ENCODE results near the gene XRN2.

Gene XRN2

DNA sequence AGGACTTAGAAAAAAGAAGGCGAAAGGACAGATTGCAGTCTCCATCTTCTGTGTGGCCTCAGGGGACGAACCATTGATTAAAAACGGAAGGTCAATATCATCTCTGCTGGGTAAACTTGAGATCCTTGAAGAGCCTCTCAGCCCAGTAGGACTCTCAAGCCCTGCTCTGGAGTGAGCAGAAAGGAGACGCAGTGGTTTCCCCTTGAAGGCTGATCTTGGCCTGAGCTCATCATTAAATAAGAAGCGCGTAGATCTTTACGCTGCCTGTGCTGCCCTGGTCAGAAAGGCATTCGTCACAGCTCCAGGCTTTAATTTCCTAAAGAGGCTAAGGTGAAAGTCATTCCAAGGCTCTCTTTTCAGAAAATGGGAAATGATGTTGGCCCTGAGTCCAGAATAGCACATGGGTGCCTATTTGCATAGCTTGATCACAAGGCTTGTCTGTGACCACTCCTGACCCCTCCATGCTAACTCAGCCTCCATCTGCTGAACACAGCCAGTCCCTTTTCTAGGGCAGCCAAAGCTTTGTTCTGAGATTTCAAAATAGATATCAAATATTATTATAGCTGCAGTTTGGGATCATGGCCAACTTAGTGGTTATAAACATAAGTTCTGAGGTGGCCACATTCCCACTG, 29.3 kb upstream of the XRN2 start:
- H3K4me3 ChIP-seq (ENCODE audit: low read depth in 1 of 2, low read length in 2 of 2) = no peak overlapping the region
- no peak overlapping the region for H3K27ac ChIP-seq (ENCODE audit: low read length)
- H3K36me3 ChIP-seq (ENCODE audit: control insufficient read depth in 1 of 2, insufficient read depth in 2 of 2, low read length in 2 of 2) = no peaks in the 10 kb centered on the region
- no peaks in the 10 kb centered on the region for H3K27me3 ChIP-seq (ENCODE audit: low read depth, low read length)
- peaks cover 0 to 9% of the 10 kb centered on the region in 2 donors for H3K9me3 ChIP-seq (ENCODE audit: control insufficient read depth in 1 of 2, low read length in 2 of 2)
- H3K4me1 ChIP-seq (ENCODE audit: control insufficient read depth in 1 of 2, insufficient read depth in 2 of 2, low read length in 2 of 2) = no peaks in the 10 kb centered on the region

DNA sequence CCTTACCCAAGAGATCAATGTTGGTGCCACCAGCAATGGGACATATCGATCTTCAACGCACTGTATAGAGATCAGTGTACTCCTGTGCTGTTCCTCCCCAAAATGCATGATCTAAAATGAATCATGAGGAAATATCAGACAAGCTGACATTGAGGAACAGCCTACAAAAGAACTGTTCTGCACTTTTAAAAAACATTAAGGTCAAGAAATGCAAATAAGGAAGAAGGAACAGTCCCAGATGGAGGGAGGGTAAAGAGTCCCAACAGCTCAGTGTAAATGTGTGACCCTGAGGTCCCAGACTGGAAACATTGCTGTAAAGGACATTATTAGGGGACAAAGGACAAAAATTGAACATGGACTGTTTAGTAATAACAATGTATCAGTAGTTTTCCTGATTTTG, 24.3 kb upstream of the XRN2 start:
- no peaks in the 10 kb centered on the region for H3K9me3 ChIP-seq (ENCODE audit: control insufficient read depth in 1 of 2, low read length in 2 of 2)
- no peak overlapping the region for H3K27ac ChIP-seq (ENCODE audit: low read length)
- H3K4me3 ChIP-seq (ENCODE audit: low read depth in 1 of 2, low read length in 2 of 2) = no peak overlapping the region
- no peaks in the 10 kb centered on the region for H3K27me3 ChIP-seq (ENCODE audit: low read depth, low read length)
- H3K4me1 ChIP-seq (ENCODE audit: control insufficient read depth in 1 of 2, insufficient read depth in 2 of 2, low read length in 2 of 2) = no peaks in the 10 kb centered on the region
- no peaks in the 10 kb centered on the region for H3K36me3 ChIP-seq (ENCODE audit: control insufficient read depth in 1 of 2, insufficient read depth in 2 of 2, low read length in 2 of 2)

DNA sequence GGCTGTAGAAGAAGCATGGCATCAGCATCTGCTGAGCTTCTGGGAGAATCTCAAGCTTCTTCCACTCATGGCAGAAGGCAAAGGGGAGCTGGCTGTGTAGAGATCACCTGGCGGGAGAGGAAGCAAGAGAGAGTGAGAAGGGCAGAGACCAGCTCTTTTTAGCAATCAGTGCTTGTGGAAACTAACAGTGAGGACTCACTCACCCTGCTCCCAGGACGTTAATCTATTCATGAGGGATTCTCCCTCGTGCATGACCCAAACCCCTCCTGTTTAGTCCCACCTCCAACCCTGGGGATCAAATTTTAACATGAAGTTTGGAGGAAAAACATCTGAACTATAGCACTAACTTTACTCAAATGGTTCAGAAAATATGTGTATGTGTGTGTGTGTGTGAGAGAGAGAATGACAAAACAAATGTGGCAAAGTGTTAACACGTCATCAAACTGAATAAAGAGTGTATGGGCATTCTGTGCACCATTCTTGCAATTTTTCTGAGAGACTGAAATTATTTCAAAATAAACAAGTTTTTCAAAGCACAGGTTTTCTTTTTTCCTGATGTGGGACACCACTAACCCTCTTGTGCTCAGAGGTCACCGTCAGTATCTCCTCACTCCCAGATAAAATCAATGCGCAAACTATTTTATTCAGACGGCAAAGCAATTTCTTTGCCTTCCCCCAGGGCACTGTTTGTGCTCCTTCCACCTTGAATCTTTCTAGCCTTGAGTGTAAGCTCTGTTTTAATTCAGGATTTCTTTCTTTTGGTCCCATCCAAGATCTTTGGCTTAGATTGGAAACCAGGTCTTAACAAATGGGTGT, 23.2 kb upstream of the XRN2 start:
- H3K27ac ChIP-seq (ENCODE audit: low read length) = no peak overlapping the region
- no peaks in the 10 kb centered on the region for H3K27me3 ChIP-seq (ENCODE audit: low read depth, low read length)
- no peak overlapping the region for H3K4me3 ChIP-seq (ENCODE audit: low read depth in 1 of 2, low read length in 2 of 2)
- H3K4me1 ChIP-seq (ENCODE audit: control insufficient read depth in 1 of 2, insufficient read depth in 2 of 2, low read length in 2 of 2) = no peaks in the 10 kb centered on the region
- H3K9me3 ChIP-seq (ENCODE audit: control insufficient read depth in 1 of 2, low read length in 2 of 2) = no peaks in the 10 kb centered on the region
- no peaks in the 10 kb centered on the region for H3K36me3 ChIP-seq (ENCODE audit: control insufficient read depth in 1 of 2, insufficient read depth in 2 of 2, low read length in 2 of 2)

DNA sequence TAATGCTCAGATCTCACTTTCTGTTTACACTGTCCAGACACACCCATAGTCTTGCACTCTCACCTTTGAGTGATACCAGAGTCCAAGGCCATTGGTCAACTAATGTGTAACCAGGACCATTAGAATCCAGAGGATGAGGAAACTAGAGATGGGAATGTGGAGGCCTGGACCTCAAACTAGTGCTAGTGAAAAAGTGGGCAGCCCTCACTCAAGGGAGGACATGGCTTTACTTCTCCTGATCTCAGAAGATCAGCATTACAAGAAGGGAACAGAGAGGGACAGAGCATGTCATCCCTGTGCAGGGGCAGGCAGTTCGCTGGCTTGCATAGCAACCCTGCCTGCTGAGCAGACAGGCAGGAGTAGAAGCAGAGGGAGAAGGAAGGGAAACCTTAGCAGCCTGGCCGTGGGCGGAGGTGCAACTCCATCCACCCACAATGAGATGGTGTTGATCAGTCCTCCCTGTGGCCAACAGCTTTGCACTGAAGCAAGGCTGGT, 22.6 kb upstream of the XRN2 start:
- Histone ChIP-seq H3K27ac (ENCODE audit: low read length) (no peak overlapping the region), H3K9me3 (ENCODE audit: control insufficient read depth in 1 of 2, low read length in 2 of 2) (no peaks in the 10 kb centered on the region), H3K36me3 (ENCODE audit: control insufficient read depth in 1 of 2, insufficient read depth in 2 of 2, low read length in 2 of 2) (no peaks in the 10 kb centered on the region), H3K4me1 (ENCODE audit: control insufficient read depth in 1 of 2, insufficient read depth in 2 of 2, low read length in 2 of 2) (no peaks in the 10 kb centered on the region), H3K27me3 (ENCODE audit: low read depth, low read length) (no peaks in the 10 kb centered on the region), H3K4me3 (ENCODE audit: low read depth in 1 of 2, low read length in 2 of 2) (no peak overlapping the region)

DNA sequence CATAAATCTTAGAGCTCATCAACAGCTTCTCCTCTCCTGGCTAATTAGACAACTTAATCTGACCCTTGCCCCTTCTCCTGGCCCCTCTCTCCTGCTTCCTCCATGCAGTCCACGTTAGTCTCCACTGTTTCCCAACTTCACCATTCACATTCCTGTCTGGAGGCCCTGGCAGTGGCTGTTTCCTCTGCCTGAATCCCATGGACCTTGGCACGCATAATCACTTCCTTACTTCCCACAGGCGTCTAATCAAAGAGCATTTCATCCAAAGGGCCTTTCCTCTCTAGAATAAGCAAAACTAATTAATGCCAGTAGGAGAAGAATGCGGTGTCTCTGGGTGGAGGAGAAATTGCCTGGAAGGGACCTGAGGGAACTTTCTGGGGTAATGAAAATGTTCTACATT, 16.4 kb upstream of the XRN2 start:
- H3K27me3 ChIP-seq (ENCODE audit: low read depth, low read length) = no peaks in the 10 kb centered on the region
- no peaks in the 10 kb centered on the region for H3K4me1 ChIP-seq (ENCODE audit: control insufficient read depth in 1 of 2, insufficient read depth in 2 of 2, low read length in 2 of 2)
- H3K36me3 ChIP-seq (ENCODE audit: control insufficient read depth in 1 of 2, insufficient read depth in 2 of 2, low read length in 2 of 2) = no peaks in the 10 kb centered on the region
- H3K27ac ChIP-seq (ENCODE audit: low read length) = no peak overlapping the region
- H3K9me3 ChIP-seq (ENCODE audit: control insufficient read depth in 1 of 2, low read length in 2 of 2) = no peaks in the 10 kb centered on the region
- no peak overlapping the region for H3K4me3 ChIP-seq (ENCODE audit: low read depth in 1 of 2, low read length in 2 of 2)

DNA sequence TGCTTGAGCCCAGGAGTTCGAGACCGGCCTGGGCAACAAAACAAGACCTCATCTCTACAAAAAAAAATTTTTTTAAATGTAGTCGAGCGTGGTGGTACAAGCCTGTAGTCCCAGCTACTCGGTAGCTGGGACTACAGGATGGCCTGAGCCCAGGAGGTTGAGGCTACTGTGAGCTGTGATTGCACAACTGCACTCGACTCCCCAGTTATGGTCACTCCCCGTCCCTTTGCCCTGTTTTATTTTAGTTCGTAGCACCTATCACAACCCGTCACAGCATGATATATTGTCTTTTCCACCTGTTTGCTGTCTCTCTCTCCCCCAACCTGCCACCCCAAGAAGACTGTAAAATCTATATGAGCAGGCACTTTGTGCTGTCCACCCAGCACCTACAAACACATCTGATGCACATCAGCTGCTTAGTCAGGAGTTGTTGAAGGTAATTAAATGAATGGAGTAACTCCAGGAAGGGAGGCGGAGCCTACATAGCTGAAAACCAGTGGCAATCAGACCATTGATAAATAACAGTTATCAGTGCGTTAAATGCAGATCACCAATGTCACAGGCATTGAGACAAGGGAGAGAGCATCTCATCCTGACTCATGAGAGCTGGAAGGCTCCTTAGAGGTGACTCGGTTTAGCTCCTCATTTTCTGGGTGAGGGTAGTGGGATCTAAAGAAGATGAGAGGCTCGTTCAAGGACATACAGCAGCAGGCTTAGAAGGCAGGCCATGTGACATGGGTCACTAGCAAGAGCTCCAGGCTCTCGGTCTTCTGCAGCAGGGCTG, 14.4 kb upstream of the XRN2 start:
- H3K4me1 ChIP-seq (ENCODE audit: control insufficient read depth in 1 of 2, insufficient read depth in 2 of 2, low read length in 2 of 2) = no peaks in the 10 kb centered on the region
- H3K9me3 ChIP-seq (ENCODE audit: control insufficient read depth in 1 of 2, low read length in 2 of 2) = no peaks in the 10 kb centered on the region
- H3K27ac ChIP-seq (ENCODE audit: low read length) = no peak overlapping the region
- no peaks in the 10 kb centered on the region for H3K27me3 ChIP-seq (ENCODE audit: low read depth, low read length)
- no peak overlapping the region for H3K4me3 ChIP-seq (ENCODE audit: low read depth in 1 of 2, low read length in 2 of 2)
- no peaks in the 10 kb centered on the region for H3K36me3 ChIP-seq (ENCODE audit: control insufficient read depth in 1 of 2, insufficient read depth in 2 of 2, low read length in 2 of 2)

DNA sequence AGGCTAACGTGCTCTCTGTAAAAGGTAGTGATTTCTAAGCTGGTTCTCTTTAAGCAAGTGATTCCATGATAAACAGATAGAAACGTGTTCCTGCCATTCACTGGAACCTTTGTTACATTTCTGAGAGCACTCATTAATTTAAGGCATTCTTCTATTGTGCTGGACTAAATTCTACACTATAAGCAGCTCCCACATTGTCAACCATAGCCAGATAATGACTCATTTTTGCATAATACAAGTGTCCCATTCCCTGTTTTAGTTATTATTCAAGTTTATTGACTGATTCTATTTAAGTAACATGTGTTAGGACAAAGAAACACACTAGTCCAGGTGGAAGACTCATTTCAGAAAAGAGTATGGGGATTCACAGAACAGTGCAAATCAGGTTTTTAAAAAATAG, 13.5 kb upstream of the XRN2 start:
- H3K4me1 ChIP-seq (ENCODE audit: control insufficient read depth in 1 of 2, insufficient read depth in 2 of 2, low read length in 2 of 2) = no peaks in the 10 kb centered on the region
- no peak overlapping the region for H3K27ac ChIP-seq (ENCODE audit: low read length)
- no peaks in the 10 kb centered on the region for H3K36me3 ChIP-seq (ENCODE audit: control insufficient read depth in 1 of 2, insufficient read depth in 2 of 2, low read length in 2 of 2)
- no peaks in the 10 kb centered on the region for H3K9me3 ChIP-seq (ENCODE audit: control insufficient read depth in 1 of 2, low read length in 2 of 2)
- H3K27me3 ChIP-seq (ENCODE audit: low read depth, low read length) = no peaks in the 10 kb centered on the region
- H3K4me3 ChIP-seq (ENCODE audit: low read depth in 1 of 2, low read length in 2 of 2) = no peak overlapping the region

DNA sequence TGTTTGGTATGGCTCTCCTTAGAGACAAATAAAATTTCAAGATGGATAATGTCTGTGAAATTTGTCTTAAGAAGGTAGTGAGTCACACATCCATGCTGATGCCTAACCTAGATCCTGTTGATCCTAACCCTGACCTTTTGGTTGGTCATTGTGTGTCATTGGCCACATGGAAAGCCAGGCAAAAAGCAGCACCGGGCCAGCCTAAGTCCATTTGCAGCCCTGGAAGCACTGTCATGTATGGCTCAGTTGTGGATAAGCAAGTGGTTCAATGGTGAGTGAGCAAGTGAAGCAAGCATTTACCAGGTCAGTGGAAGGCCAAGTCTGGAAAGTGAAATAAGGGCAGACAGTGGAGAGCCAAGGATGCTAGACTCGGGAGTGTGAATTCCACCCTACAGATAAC, 12.1 kb upstream of the XRN2 start:
- no peak overlapping the region for H3K4me3 ChIP-seq (ENCODE audit: low read depth in 1 of 2, low read length in 2 of 2)
- no peaks in the 10 kb centered on the region for H3K36me3 ChIP-seq (ENCODE audit: control insufficient read depth in 1 of 2, insufficient read depth in 2 of 2, low read length in 2 of 2)
- no peak overlapping the region for H3K27ac ChIP-seq (ENCODE audit: low read length)
- H3K27me3 ChIP-seq (ENCODE audit: low read depth, low read length) = no peaks in the 10 kb centered on the region
- H3K9me3 ChIP-seq (ENCODE audit: control insufficient read depth in 1 of 2, low read length in 2 of 2) = no peaks in the 10 kb centered on the region
- H3K4me1 ChIP-seq (ENCODE audit: control insufficient read depth in 1 of 2, insufficient read depth in 2 of 2, low read length in 2 of 2) = no peaks in the 10 kb centered on the region

DNA sequence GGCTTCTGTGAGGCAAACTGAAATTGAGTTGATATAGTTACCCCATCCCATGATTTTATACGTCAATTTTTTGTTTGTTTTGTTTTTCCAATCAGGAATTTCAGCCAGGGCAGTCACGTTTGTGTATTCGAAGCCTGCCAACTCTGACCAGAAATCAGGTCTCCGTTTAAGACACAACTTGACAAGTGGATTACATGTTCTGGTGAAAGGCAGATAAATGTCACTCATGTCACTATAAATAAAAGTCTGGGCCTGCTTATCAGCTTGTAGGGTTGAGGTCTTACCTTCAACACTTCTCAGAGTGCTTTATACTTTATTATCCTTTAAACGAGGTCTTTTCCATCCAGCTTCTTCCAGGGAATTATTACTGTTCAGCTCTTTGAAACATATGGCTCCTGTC, 8.4 kb upstream of the XRN2 start:
- Histone ChIP-seq H3K9me3 (ENCODE audit: control insufficient read depth in 1 of 2, low read length in 2 of 2) (no peaks in the 10 kb centered on the region), H3K4me1 (ENCODE audit: control insufficient read depth in 1 of 2, insufficient read depth in 2 of 2, low read length in 2 of 2) (no peaks in the 10 kb centered on the region), H3K27me3 (ENCODE audit: low read depth, low read length) (no peaks in the 10 kb centered on the region), H3K27ac (ENCODE audit: low read length) (no peak overlapping the region), H3K36me3 (ENCODE audit: control insufficient read depth in 1 of 2, insufficient read depth in 2 of 2, low read length in 2 of 2) (no peaks in the 10 kb centered on the region), H3K4me3 (ENCODE audit: low read depth in 1 of 2, low read length in 2 of 2) (no peak overlapping the region)

DNA sequence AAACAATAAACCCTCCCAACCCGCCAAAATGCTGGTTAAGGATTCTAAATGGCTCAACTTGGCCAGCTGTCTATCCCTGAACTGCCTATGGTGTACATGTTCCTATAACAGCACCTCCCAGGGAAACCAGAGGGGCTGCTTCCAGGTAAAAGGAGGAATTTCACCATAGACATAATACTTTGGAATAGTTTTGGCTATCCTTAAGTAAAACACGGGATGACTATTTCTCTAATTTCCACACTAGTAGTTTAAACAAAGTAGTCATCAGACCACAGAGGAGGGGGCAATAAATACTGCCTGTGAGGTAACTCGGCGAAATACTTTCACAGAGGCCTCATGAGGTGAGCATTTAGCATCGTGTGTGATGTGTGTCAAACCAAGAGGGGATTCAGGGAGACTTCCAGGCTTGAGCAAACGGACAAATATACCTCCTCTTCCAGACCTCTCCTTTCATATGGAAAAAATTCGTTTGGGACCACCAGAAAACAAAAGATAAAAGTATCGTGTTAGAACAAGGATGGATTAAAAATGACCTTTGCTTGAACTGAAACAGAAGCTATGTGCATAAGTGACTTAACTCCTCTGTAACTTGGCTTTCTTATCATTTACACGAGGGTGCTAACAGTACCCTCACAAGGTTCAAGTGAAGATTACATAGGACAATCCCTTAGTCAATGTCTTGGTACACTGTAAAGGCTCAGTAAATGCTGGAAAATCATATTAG, 1.0 kb upstream of the XRN2 start:
- H3K9me3 ChIP-seq (ENCODE audit: control insufficient read depth in 1 of 2, low read length in 2 of 2) = no peaks in the 10 kb centered on the region
- peaks cover 0 to 4% of the 10 kb centered on the region in 2 donors for H3K36me3 ChIP-seq (ENCODE audit: control insufficient read depth in 1 of 2, insufficient read depth in 2 of 2, low read length in 2 of 2)
- H3K27ac ChIP-seq (ENCODE audit: low read length) = peak overlapping the region; percentile 93
- peak overlapping the region; percentile 84 to 93 for H3K4me3 ChIP-seq (ENCODE audit: low read depth in 1 of 2, low read length in 2 of 2)
- peaks cover 0 to 20% of the 10 kb centered on the region in 2 donors for H3K4me1 ChIP-seq (ENCODE audit: control insufficient read depth in 1 of 2, insufficient read depth in 2 of 2, low read length in 2 of 2)
- H3K27me3 ChIP-seq (ENCODE audit: low read depth, low read length) = no peaks in the 10 kb centered on the region

DNA sequence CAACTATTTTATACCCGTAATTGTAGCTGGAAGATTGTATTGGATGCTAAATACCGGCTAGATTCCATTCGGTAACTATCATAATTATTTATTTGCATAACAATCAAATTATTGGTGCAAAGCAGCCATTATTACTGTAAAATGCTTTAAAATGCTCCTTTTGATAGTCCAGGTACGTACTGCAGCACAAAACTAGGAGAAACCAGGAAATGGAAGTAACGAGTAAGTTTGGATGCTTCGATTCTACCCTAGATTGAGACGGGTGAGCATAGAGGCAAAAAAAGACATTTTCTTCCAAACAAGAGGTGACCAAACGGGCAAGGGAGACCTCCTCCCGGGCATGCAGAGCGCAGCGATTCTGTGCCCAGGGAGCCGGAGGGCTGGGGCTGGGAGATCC, 469 bp upstream of the XRN2 start:
- H3K9me3 ChIP-seq (ENCODE audit: control insufficient read depth in 1 of 2, low read length in 2 of 2) = no peaks in the 10 kb centered on the region
- no peaks in the 10 kb centered on the region for H3K27me3 ChIP-seq (ENCODE audit: low read depth, low read length)
- peaks cover 0 to 20% of the 10 kb centered on the region in 2 donors for H3K4me1 ChIP-seq (ENCODE audit: control insufficient read depth in 1 of 2, insufficient read depth in 2 of 2, low read length in 2 of 2)
- peaks cover 0 to 4% of the 10 kb centered on the region in 2 donors for H3K36me3 ChIP-seq (ENCODE audit: control insufficient read depth in 1 of 2, insufficient read depth in 2 of 2, low read length in 2 of 2)
- peak overlapping the region; percentile 93 for H3K27ac ChIP-seq (ENCODE audit: low read length)
- peak overlapping the region; percentile 84 to 93 for H3K4me3 ChIP-seq (ENCODE audit: low read depth in 1 of 2, low read length in 2 of 2)

Measured in muscle layer of duodenum (tissue), 2 donors.